HCT116 (cell line): ENCODE results near the gene CNTN4. TPM values are rescaled to one million over a fixed set of nuclear protein-coding genes. Genes with fewer than 3 reads are reported as not detected.

Experiments
- ATAC-seq: fragments of 200-7000 bp; cut with Tn5 transposase; 2 replicates; pipeline ENCODE4 v1.9.1; 2020; ENCODE audit warnings: mild to moderate bottlenecking, moderate library complexity
- BruUV-seq: library from RNA; stranded (reverse); fragments of 400-500 nt; replicated peaks from 2 replicates; lab custom pipeline; 2021; lab: Mats Ljungman, UMichigan
- CTCF ChIA-PET: fragments of 300-600 bp; sonication (Branson Sonifier 250); formaldehyde crosslinking; loops from one replicate; lab custom pipeline; 2021; ENCODE audit warnings: antibody characterized with exemption; lab: Charles Lee
- POLR2A ChIA-PET: fragments of 300-600, 350-600 bp; sonication (Branson Sonifier 250); formaldehyde crosslinking; loops from one replicate; lab custom pipeline; 2021; ENCODE audit warnings: antibody characterized with exemption; lab: Charles Lee
- RAD21 ChIA-PET, 2 experiments: fragments of 300-600 bp; sonication (Branson Sonifier 250); formaldehyde crosslinking; loops; one replicate each; lab custom pipeline; 2023; ENCODE audit warnings: low total read pairs in 2 of 2; ENCODE audit not compliant: uncharacterized antibody in 2 of 2, unreplicated experiment in 2 of 2, low non-redundant PET in 1 of 2; lab: Charles Lee
- DNase-seq: peaks from one replicate; pipeline ENCODE4 v3.0.0-alpha.2; 2010; ENCODE audit warnings: low read depth, low spot score
- H2AFZ ChIP-seq: fragments of 200-600 bp; shearing (Covaris generic), sonication (generic); 2 replicates; pipeline ENCODE4 v1.6.1; 2017; ENCODE audit warnings: low read depth, mixed run types, mixed read lengths, antibody characterized with exemption, low read length; ENCODE audit not compliant: poor library complexity, severe bottlenecking
- H3K27ac ChIP-seq: 2 replicates; pipeline ENCODE4 v1.5.1; 2012; ENCODE audit warnings: low read depth, low read length
- H3K27me3 ChIP-seq: fragments of 200-600 bp; sonication (generic); 2 replicates; pipeline ENCODE4 v1.6.1; 2016; ENCODE audit warnings: mixed run types, low read length, mixed read lengths; ENCODE audit not compliant: insufficient read depth
- H3K36me3 ChIP-seq, 2 experiments: fragments of 200-500 bp in 1 of 2; fragments of 200-600 bp in 1 of 2; sonication (Bioruptor generic) in 1 of 2; sonication (generic) in 1 of 2; 2 replicates each; pipeline versions ENCODE4 v1.5.1 to v1.6.1; 2014 to 2016; ENCODE audit warnings: low read length in 2 of 2, inconsistent platforms in 1 of 2, mixed read lengths in 1 of 2, mixed run types in 1 of 2; ENCODE audit not compliant: insufficient read depth in 2 of 2, control insufficient read depth in 1 of 2
- H3K4me1 ChIP-seq, 2 experiments: fragments of 200-600 bp in 1 of 2; sonication (generic) in 1 of 2; 2 replicates each; pipeline versions ENCODE4 v1.5.1 to v1.6.1; 2012 to 2017; ENCODE audit warnings: low read length in 2 of 2, inconsistent platforms in 1 of 2, mild to moderate bottlenecking in 1 of 2, mixed read lengths in 1 of 2, mixed run types in 1 of 2, moderate library complexity in 1 of 2; ENCODE audit not compliant: insufficient read depth in 2 of 2, control insufficient read depth in 1 of 2
- H3K4me2 ChIP-seq: fragments of 200-600 bp; sonication (generic); 2 replicates; pipeline ENCODE4 v1.6.1; 2017; ENCODE audit warnings: mixed run types, low read length, mixed read lengths
- H3K4me3 ChIP-seq, 2 experiments: fragments of 200-600 bp in 1 of 2; sonication (generic) in 1 of 2; replicated peaks in 1 of 2; 2 replicates each; pipeline ENCODE4 v1.5.1; 2011 to 2016; ENCODE audit warnings: low read length in 2 of 2, control low read depth in 1 of 2, low read depth in 1 of 2, mild to moderate bottlenecking in 1 of 2, mixed read lengths in 1 of 2, mixed run types in 1 of 2
- H3K79me2 ChIP-seq: fragments of 200-600 bp; sonication (generic); 2 replicates; pipeline ENCODE4 v1.6.1; 2017; ENCODE audit warnings: mild to moderate bottlenecking, mixed run types, low read length, moderate library complexity, mixed read lengths; ENCODE audit not compliant: insufficient read depth
- H3K9ac ChIP-seq: fragments of 200-600 bp; sonication (generic); 2 replicates; pipeline ENCODE4 v1.6.1; 2016; ENCODE audit warnings: low read length, mixed read lengths
- H3K9me2 ChIP-seq: fragments of 200-600 bp; sonication (generic), shearing (Covaris generic); 2 replicates; pipeline ENCODE4 v1.6.1; 2017; ENCODE audit warnings: mixed run types, mild to moderate bottlenecking, moderate library complexity; ENCODE audit not compliant: insufficient read depth
- H3K9me3 ChIP-seq, 2 experiments: fragments of 200-500 bp in 1 of 2; fragments of 200-600 bp in 1 of 2; sonication (Bioruptor generic) in 1 of 2; sonication (generic) in 1 of 2; 2 replicates each; pipeline ENCODE4 v1.6.1; 2014 to 2017; ENCODE audit warnings: low read length in 2 of 2, mixed read lengths in 2 of 2, inconsistent platforms in 1 of 2, low read depth in 1 of 2, mild to moderate bottlenecking in 1 of 2, mixed run types in 1 of 2, moderate library complexity in 1 of 2; ENCODE audit not compliant: control insufficient read depth in 1 of 2, insufficient read depth in 1 of 2
- H4K20me1 ChIP-seq: fragments of 200-600 bp; sonication (generic), shearing (Covaris generic); 2 replicates; pipeline ENCODE4 v1.6.1; 2017; ENCODE audit warnings: mixed run types, mild to moderate bottlenecking, moderate library complexity; ENCODE audit not compliant: insufficient read depth
- POLR2AphosphoS5 ChIP-seq: IDR thresholded peaks from 2 replicates; pipeline ENCODE4 v1.6.1; 2011; ENCODE audit warnings: mild to moderate bottlenecking, low read depth, low read length, moderate library complexity
- SIN3A ChIP-seq: IDR thresholded peaks from 2 replicates; pipeline ENCODE4 v1.6.1; 2012; ENCODE audit warnings: low read depth
- TCF7L2 ChIP-seq: IDR thresholded peaks from 2 replicates; pipeline ENCODE4 v1.7.0; 2011; ENCODE audit warnings: borderline replicate concordance, inconsistent platforms; ENCODE audit not compliant: insufficient read depth, insufficient read length; ENCODE audit errors: extremely low read depth
- intact Hi-C: fragments of 100-400 bp; cut with micrococcal nuclease; formaldehyde crosslinking; loops from 2 replicates; pipeline ENCODE4 v1.10.0; 2022
- total RNA-seq: library from RNA; stranded (reverse); gene quantifications from one replicate; pipeline ENCODE4 v1.2.1, GENCODE V29; 2021; ENCODE audit not compliant: unreplicated experiment
- TF ChIP-seq, protein P1 (sequence below), 3 experiments: fragments of 200-600 bp in 1 of 3; sonication (generic) in 1 of 3; IDR thresholded peaks in 2 of 3; conservative IDR thresholded peaks in 1 of 3; 2 replicates each; pipeline ENCODE4 v1.5.1; 2012 to 2017; ENCODE audit warnings: low read depth in 2 of 3, low read length in 2 of 3, antibody characterized with exemption in 1 of 3, borderline replicate concordance in 1 of 3, control low read depth in 1 of 3, mild to moderate bottlenecking in 1 of 3, mixed read lengths in 1 of 3, mixed run types in 1 of 3, moderate library complexity in 1 of 3; ENCODE audit not compliant: insufficient read depth in 1 of 3
- TF ChIP-seq, protein P2 (sequence below): IDR thresholded peaks from 2 replicates; pipeline ENCODE4 v1.6.1; 2011; ENCODE audit warnings: mild to moderate bottlenecking, low read length, moderate library complexity; ENCODE audit not compliant: insufficient replicate concordance; ENCODE audit errors: extremely low read depth

Gene CNTN4
- total RNA-seq, 1 experiment from 2014 or later, result not detected

DNA sequence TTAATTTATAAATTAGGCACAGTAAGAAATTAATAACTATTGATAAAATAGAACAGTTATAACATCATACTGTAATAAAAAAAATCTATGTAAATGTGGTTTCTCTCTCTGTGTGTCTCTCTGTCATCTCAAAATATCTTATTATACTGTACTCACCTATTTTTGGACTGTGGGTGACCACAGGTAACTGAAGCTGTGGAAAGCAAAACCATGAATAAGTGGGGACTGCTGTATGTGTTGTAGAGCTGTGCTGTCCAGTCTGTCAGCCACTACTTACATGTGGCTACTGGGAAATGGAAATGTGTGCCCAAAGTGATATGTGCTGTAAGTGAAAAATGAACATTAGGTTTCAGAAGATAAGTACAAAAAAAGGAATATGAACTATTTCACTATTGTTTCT, 145.5 kb downstream of the CNTN4 start:
- Histone ChIP-seq H3K4me1 (no peaks in the 10 kb centered on the region), H4K20me1 (no peaks in the 10 kb centered on the region), H2AFZ (no peak overlapping the region), H3K9me3 (peaks cover 10 to 25% of the 10 kb centered on the region in 2 experiments; a peak in 2 of 4 replicates), H3K9me2 (no peaks in the 10 kb centered on the region), H3K27ac (no peak overlapping the region), H3K36me3 (no peaks in the 10 kb centered on the region), H3K27me3 (no peaks in the 10 kb centered on the region), H3K79me2 (no peaks in the 10 kb centered on the region), H3K4me2 (no peak overlapping the region), H3K4me3 (no peak overlapping the region), H3K9ac (no peak overlapping the region)
- RAD21 ChIA-PET, result no interaction called here
- intact Hi-C loops, result no loop called here
- ATAC-seq, result no peak
- DNase-seq, result no peak
- TF ChIP-seq, protein P1, sequence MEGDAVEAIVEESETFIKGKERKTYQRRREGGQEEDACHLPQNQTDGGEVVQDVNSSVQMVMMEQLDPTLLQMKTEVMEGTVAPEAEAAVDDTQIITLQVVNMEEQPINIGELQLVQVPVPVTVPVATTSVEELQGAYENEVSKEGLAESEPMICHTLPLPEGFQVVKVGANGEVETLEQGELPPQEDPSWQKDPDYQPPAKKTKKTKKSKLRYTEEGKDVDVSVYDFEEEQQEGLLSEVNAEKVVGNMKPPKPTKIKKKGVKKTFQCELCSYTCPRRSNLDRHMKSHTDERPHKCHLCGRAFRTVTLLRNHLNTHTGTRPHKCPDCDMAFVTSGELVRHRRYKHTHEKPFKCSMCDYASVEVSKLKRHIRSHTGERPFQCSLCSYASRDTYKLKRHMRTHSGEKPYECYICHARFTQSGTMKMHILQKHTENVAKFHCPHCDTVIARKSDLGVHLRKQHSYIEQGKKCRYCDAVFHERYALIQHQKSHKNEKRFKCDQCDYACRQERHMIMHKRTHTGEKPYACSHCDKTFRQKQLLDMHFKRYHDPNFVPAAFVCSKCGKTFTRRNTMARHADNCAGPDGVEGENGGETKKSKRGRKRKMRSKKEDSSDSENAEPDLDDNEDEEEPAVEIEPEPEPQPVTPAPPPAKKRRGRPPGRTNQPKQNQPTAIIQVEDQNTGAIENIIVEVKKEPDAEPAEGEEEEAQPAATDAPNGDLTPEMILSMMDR (IDR thresholded peaks at IDR 0.05 in 2 of 3, conservative IDR thresholded peaks at IDR 0.05 in 1 of 3; ENCODE audit: borderline replicate concordance in 1 of 3, insufficient read depth in 1 of 3, low read depth in 2 of 3, low read length in 2 of 3), result no peak
- TF ChIP-seq TCF7L2, result no peak
- no peak for TF ChIP-seq POLR2AphosphoS5
- TF ChIP-seq, protein P2, sequence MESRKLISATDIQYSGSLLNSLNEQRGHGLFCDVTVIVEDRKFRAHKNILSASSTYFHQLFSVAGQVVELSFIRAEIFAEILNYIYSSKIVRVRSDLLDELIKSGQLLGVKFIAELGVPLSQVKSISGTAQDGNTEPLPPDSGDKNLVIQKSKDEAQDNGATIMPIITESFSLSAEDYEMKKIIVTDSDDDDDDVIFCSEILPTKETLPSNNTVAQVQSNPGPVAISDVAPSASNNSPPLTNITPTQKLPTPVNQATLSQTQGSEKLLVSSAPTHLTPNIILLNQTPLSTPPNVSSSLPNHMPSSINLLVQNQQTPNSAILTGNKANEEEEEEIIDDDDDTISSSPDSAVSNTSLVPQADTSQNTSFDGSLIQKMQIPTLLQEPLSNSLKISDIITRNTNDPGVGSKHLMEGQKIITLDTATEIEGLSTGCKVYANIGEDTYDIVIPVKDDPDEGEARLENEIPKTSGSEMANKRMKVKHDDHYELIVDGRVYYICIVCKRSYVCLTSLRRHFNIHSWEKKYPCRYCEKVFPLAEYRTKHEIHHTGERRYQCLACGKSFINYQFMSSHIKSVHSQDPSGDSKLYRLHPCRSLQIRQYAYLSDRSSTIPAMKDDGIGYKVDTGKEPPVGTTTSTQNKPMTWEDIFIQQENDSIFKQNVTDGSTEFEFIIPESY, result no peak
- no peak for TF ChIP-seq SIN3A
- CTCF ChIA-PET, result no interaction called here
- POLR2A ChIA-PET, result no interaction called here
- no TSS peak for BruUV-seq
